ENCODE data around the gene TFPI.

The TFPI gene

GRCh38 chr2:187528042-187528441 lies 26.2 kb downstream of the TFPI start:
- no peak overlapping the region for H3K4me3 ChIP-seq (ENCODE audit: low read depth, low read length)
- no peak for DNase-seq (ENCODE audit: low read depth)
- no peak for TF ChIP-seq CTCF (IDR thresholded peaks at IDR 0.05; ENCODE audit: insufficient read depth, low read depth, low read length, missing control alignments)

GRCh38 chr2:187527262-187527661 lies 27.0 kb downstream of the TFPI start:
- H3K4me3 ChIP-seq (ENCODE audit: low read depth, low read length), result no peak overlapping the region
- TF ChIP-seq CTCF (IDR thresholded peaks at IDR 0.05; ENCODE audit: insufficient read depth, low read depth, low read length, missing control alignments), result no peak
- no peak for DNase-seq (ENCODE audit: low read depth)

- no peak for DNase-seq (ENCODE audit: low read depth)
- no peak for TF ChIP-seq CTCF (IDR thresholded peaks at IDR 0.05; ENCODE audit: insufficient read depth, low read depth, low read length, missing control alignments)
- no peak overlapping the region for H3K4me3 ChIP-seq (ENCODE audit: low read depth, low read length)
Measured at GRCh38 chr2:187526792-187527191, 27.4 kb downstream of the TFPI start.

GRCh38 chr2:187525163-187525900 lies 28.9 kb downstream of the TFPI start:
- no peak for TF ChIP-seq CTCF (IDR thresholded peaks at IDR 0.05; ENCODE audit: insufficient read depth, low read depth, low read length, missing control alignments)
- H3K4me3 ChIP-seq (ENCODE audit: low read depth, low read length), result no peak overlapping the region
- no peak for DNase-seq (ENCODE audit: low read depth)

GRCh38 chr2:187523325-187523724 lies 30.9 kb downstream of the TFPI start:
- no peak for DNase-seq (ENCODE audit: low read depth)
- no peak for TF ChIP-seq CTCF (IDR thresholded peaks at IDR 0.05; ENCODE audit: insufficient read depth, low read depth, low read length, missing control alignments)
- no peak overlapping the region for H3K4me3 ChIP-seq (ENCODE audit: low read depth, low read length)

GRCh38 chr2:187520121-187520624 lies 34.1 kb downstream of the TFPI start:
- H3K4me3 ChIP-seq (ENCODE audit: low read depth, low read length), result no peak overlapping the region
- no peak for DNase-seq (ENCODE audit: low read depth)
- no peak for TF ChIP-seq CTCF (IDR thresholded peaks at IDR 0.05; ENCODE audit: insufficient read depth, low read depth, low read length, missing control alignments)
